ENCODE data around the gene CEL.

- TF ChIP-seq POLR2A (IDR thresholded peaks at IDR 0.05), result no peak
- TF ChIP-seq POLR2AphosphoS5 (IDR thresholded peaks at IDR 0.05), result no peak
- TF ChIP-seq CTCF (IDR thresholded peaks at IDR 0.05), result no peak
Observed at GRCh38 chr9:133028221-133028620, 33.6 kb upstream of the CEL start.

Measured in prostate gland (tissue), 2 donors.